H1 (cell line): ENCODE results near the gene TDRD12. TPM values are rescaled to one million over a fixed set of nuclear protein-coding genes. Genes with fewer than 3 reads are reported as not detected.

Source experiments
- E2F6 ChIP-seq: IDR thresholded peaks from 2 replicates; pipeline ENCODE4 v1.6.1; 2012; ENCODE audit warnings: inconsistent platforms
- PHF8 ChIP-seq: fragments of 200-600 bp; sonication (generic); conservative IDR thresholded peaks from 2 replicates; pipeline ENCODE4 v1.7.1; 2012; ENCODE audit warnings: low read depth, mild to moderate bottlenecking, inconsistent platforms, low read length, moderate library complexity
- TBP ChIP-seq: IDR thresholded peaks from 2 replicates; pipeline ENCODE4 v1.6.1; 2011; ENCODE audit warnings: low read depth, low read length, improper control_type of control experiment
- polyA plus RNA-seq, 7 experiments: library from polyadenylated mRNA; depleted of rRNA in 3 of 7; stranded (reverse) in 5 of 7; unstranded in 2 of 7; fragments of >200 nt in 5 of 7; fragments of 200-250 nt in 2 of 7; gene quantifications; 1 replicate in 5 of 7; 2 replicates in 1 of 7; 4 replicates in 1 of 7; pipeline versions ENCODE4 v1.2.1 to v1.2.3, GENCODE V29; 2011 to 2013; ENCODE audit warnings: missing spikeins in 2 of 7, mixed read lengths in 2 of 7
- total RNA-seq: library from RNA; stranded (reverse); fragmentation: NEBNext Ultra II Directional; extraction: Animal tissue kit (Norgen Biotek cat#: 25700); gene quantifications from 2 replicates; pipeline ENCODE4 v1.2.1, GENCODE V29; 2021

TDRD12 gene
- total and polyA plus RNA-seq, 2 of the 8 experiments (the other 6 are each of a cell fraction or from before 2014, with no cell fraction given): 0.39 to 0.88 TPM

- TF ChIP-seq E2F6 (peak; percentile 80), PHF8 (peak; percentile 56; the same call in 1 of the 2 replicates), TBP (peak; percentile 1; the same call in 1 of the 2 replicates)
- TF ChIP-seq, all 59 proteins: peak for 10
Observed at GRCh38 chr19:32691952-32692726, 27.4 kb upstream of the TDRD12 start (continued).
